Ureter (tissue), 1 donor: ENCODE measurements around the gene OSCAR. TPM values are rescaled to one million over a fixed set of nuclear protein-coding genes. Genes with fewer than 3 reads are reported as not detected.
"Not testable (repeated sequence)": the region's sequence is repeated elsewhere in the genome, so short reads cannot be mapped to it uniquely, and the experiment has no call there.

Source experiments
- DNase-seq: peaks from one replicate; pipeline ENCODE4 v3.0.0-alpha.2; 2020; ENCODE audit warnings: low spot score
- total RNA-seq: library from RNA; stranded (reverse); gene quantifications from one replicate; pipeline ENCODE4 v1.2.4, GENCODE V29; 2023
- donor health status: DM: yes; HTN: yes; CAD: no.

The OSCAR gene
- total RNA-seq, 1 donor from 2014 or later = 1.7 TPM

DNA sequence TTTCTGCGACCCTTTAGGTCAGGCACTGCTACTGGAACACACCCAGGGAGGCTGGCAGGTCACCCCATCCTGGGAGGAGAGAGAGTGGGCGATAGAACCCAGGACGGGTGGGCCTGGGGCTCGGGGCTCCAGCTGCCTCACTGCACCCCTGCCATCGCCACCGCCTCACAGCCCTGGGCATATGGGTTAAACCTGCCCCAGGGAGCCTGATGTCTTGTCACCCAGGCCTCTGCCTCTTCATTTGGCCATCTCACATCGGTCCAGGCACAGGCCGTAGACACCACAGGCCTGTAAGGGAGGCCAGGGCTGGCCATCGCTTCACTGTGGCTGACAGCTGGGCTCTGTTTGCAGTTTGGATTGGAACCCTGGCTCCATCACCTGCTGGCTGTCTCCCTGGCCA lies 25.1 kb upstream of the OSCAR start:
- DNase-seq = no peak

DNA sequence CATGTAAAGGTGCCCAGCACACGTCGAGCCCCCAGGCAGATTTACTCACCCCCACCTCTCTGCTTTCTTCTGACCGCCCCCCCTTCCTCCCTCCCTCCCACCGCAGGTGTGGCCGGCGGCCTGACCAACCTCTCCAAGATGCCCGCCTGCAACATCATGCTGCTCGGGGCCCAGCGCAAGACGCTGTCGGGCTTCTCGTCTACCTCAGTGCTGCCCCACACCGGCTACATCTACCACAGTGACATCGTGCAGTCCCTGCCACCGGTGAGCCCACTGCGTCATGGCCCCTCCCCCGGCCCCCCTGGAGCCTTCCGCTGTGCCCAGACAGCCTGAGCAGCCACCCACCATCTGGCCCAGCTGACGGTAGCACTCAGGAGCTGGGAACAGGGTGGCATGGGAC lies 23.8 kb upstream of the OSCAR start:
- DNase-seq = no peak

DNA sequence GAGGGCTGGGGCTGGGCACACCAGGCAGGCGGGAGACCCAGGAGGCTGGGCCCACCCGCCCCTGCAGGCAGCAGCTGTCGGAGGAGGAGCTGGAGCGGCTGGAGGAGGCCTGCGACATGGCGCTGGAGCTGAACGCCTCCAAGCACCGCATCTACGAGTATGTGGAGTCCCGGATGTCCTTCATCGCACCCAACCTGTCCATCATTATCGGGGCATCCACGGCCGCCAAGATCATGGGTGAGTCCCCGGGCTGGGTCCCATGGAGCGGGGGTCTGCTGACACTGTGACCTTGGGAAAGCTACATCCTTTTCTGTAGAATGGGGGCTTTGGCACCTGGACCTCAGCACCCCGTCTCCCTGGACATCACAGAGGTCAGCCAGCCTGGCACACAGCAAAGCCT lies 23.1 kb upstream of the OSCAR start:
- DNase-seq = no peak

DNA sequence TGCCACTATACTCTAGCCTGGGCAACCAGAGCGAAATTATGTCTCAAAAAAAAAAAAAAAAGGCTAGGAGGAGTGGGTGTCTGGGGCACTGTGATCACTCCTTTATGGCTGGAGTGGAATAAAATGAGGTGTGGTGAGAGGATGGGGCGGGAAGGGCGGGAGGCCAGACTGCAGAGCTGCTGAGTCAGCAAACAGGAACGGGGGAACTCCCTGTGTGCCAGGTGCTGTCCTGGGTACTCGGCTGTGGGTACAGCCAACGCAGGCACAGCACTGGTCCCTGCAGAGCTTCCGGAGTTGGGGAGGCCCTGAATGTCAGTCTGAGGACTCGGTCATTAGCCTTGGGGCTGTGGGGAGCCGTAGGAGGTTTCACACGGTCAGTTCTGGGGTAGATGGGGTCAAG lies 20.7 kb upstream of the OSCAR start:
- DNase-seq = no peak

DNA sequence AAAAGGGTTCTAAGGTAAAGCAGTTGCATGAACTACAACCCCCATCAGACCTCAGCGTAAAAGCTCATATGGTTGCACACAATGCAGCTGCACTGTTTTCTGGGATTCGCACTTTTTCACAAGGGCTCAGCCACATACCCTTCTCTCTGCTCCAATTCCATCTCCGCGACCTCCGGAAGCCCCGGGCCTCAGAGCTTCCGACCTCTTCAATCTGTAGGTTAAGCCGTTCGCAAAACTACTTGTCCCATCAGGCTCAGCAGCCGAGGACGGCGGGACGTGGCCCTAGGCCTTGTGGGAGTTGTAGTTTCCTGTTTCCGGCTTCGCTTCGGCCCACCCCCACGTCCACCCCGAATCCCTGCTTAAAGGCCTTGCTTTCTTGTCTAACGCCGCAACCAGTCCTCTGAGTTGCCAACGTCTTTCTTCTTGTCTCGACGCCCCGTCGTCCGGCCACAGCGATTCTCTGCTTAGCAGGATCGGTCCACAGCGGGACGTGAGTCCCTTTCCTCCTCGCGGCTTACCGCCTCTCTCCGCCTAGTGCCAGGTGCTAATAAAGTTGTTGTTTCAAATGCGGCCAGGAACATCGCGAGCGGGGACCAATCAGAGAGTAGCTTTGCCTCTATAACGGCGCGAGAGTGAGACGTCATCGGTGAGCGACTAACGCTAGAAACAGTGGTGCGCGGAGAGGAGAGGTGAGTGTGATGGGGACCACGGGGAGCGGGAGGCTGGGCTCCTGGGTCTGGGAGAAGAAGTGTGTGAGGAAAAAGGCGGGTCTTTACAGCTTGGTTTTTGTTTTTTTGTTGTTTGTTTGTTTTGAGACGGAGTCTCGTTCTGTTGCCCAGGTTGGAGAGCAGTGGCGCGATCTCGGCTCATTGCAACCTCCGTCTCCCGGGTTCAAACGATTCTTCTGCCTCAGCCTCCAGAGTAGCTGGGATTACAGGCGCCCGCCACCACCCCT lies 14.8 kb upstream of the OSCAR start, which contains the start of the genes PRPF31 and TFPT:
TSS of gene PRPF31 (plus strand) at position 646 of the 955 bp plus-strand sequence. CDS start 2,525 bp downstream, outside the sequence.
TSS of gene TFPT (minus strand) at position 549 of the 955 bp plus-strand sequence. CDS start at position 161, 388 bp downstream.
- DNase-seq = peak; percentile 97

DNA sequence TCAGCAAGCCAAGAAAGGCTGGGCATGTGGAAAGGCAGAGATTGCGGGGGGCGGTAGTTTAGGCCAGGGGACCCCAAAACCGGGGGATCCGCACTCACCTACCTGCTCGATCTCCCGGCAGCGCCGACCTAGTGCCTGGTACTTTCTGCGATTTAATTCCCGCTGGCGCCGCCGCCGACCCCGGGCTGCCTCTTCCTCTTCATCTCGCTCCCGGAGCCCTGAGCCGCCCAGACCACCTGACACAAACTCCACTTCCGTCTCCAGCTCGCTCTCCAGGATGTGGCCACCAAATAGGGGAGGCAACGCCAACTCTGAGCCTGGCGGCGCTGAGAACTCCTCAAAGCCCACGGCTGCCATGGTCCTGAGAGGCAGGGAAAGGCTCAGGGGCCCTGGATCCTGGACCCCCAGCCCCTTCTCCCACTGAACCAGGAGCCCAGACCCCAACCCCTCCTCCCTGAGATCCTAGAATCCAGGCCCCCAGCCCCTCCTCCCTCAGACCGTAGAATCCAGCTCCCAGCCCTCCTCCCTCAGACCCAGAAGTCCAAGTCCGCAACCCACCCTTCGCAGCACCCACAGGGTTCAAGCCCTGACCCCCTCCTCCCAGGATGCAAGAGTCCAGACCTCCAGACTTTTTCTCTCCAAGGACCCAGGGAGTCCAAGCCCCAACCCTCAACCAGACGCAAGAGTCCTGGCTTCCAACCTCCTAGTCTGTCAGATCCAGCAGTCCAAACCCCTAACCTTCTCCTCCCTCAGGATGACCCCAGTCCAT lies 13.9 kb upstream of the OSCAR start:
- peak; percentile 70 for DNase-seq

DNA sequence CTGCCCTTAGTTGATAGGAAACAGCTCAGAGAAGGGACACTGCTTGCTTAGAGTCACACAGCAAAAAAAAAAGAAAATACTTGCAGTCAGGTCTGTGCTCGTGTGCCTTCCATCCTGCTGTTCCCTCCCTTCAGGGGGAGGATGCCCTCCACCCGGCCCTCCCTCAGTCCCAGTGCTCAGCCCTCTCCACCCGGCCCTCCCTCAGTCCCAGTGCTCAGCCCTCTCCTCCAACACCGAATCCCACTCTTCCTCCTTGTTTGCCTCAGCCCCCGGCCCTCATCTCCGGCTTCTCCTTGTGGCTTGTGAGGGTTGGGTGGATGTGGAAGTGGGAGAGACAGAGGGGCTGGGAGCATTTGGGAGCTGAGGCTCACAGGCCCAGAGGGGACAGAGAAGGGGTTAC lies 9.0 kb upstream of the OSCAR start:
- no peak for DNase-seq

DNA sequence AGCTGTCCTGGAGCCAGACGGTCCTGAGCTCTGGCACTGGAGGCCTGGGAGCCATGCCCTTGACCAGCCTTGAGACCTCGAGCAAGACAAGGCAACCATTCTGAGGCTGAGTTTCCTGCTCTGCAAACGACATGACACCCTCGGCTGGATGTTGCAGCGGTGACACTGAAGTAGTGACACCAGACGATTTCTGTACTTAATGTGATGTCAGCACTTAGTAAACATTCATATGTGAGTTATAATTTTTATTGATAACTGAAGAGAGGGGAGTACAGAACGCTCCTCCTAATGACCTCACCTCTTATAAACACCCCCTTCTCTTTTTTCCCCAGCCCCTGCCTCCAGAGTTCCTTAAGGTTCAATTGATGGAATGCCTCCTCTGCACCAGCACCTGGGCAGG lies 7.9 kb upstream of the OSCAR start:
- DNase-seq = no peak

DNA sequence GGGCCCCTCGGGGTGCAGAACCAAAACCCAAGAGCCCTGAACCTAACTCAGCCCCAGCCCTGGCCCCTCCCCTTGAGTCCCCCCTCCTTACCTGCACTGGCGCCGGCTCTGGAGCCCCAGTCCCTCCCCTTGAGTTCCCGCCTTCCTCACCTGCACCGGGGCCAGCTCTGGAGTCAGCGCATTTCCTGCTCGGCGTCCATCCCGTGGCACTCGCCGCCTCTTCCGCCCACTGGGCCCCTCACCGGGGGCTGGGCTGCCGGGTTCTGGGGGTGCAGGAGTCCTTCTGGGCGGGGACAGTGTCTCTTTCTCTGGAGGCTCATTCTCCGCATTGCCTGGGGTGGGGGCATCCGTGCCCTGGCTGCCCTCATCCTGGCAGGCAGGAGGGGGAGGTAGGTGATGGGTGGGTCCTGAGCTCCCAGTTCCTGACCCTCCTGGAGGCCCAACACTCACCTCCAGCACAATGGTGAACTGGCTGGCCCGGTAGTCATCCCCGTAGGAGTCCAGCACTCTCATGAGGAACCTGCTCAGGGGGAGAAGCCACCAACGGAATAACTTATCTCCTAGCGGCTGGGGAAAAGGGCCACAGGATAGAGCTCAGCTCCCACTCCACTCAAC lies 7.4 kb upstream of the OSCAR start:
- DNase-seq = no peak

DNA sequence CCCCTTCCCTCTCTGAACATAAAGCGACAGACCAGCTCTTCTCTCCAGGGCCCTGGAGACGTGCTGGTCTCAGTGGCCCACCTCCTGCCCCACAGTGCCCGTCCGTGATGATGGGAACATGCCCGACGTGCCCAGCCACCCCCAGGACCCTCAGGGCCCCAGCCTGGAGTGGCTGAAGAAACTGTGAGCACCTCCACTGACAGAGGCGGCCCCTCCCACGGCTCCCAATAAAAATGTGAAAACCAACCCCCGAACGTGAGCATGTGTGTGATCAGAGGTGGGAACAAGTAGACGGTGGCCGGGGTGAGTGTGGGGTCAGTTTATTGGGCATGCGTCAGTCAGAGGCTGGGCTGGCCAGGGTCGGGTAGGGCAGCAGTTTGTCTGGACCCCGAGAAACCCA lies 6.1 kb upstream of the OSCAR start:
- DNase-seq = no peak

DNA sequence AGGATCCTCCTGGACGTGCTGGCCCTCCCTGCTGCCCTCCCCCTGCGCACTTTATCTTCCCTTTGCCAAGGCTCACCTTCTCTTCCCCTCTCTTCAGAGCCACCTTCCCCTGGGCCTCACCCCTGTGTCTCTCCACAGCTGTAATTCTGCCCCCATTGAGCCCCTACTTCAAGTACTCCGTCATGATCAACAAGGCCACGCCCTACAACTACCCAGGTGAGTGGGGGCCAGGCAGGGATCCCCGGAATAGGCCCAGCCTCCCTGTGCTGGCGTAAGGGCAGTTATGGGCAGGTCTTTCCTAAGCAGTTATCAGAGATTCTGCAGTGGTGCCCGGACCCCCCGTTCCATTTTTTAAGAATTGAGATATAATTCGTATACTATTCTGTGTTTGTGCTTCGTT lies 5.2 kb upstream of the OSCAR start:
- no peak for DNase-seq

DNA sequence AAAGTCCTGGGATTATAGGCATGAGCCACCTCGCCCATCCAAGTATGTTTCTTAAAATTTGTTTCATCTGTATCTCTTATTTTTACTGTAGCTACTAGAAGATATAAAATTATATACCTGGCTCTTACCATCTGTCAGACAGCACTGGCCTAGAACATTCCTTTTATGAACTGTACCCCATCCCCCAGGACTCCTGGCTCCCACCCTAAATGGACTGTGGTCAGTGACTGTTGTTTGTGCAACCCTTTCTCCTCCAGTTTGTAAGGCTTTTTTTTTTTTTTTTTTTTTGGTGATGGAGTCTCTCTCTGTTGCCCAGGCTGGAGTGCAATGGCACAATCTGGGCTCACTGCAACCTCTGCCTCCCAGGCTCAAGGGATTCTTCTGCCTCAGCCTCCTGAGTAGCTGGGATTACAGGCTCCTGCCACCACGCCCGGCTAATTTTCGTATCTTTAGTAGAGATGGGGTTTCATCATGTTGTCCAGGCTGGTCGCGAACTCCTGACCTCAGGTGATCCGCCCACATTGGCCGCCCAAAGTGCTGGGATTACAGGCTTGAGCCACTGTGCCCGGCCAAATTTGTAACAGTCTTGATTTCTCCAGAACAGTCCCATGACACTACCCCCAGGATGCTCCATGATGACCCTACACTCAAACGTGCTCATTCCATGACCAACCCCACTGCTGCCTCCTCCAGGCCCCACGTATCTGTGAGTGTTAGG lies 4.6 kb upstream of the OSCAR start:
- DNase-seq = no peak

DNA sequence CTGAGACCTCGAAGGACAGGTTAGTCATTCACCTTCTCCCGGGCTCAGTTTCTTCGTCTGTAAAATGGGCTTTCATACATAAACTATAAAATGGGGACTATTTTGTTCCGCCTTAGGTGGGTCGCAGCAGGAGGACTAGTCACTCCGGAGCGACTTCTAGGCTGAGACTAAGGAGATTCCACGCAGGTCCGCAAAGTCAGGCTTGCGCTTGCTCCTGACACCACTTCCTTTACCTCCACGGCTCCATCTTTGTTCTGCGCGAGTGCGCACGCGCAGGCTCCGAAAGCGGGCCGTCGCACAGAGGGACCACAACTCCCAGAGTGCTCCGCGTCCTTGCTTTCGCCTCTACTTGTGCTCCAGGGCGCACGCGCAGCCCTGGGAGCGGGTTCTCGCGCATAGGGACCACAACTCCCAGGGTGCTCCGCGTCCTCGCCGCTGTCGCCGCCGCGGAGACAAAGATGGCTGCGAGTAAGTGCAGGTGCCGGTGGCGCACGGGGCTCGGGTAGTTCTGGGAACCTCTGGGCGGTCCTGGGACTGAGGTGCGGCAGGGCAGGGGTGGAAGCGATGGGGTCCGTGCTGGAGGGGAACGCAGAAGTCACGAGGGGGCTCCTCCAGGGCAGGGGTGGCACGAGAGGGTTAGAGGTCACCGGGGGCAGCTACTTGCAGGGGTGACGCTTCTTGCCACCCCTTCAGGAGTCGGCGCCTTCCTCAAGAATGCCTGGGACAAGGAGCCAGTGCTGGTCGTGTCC lies 2.0 kb upstream of the OSCAR start, which contains the start of gene NDUFA3:
TSS of gene NDUFA3 (plus strand) at position 435 of the 749 bp plus-strand sequence. CDS start at position 459, 24 bp downstream.
- peak; percentile 97 for DNase-seq

DNA sequence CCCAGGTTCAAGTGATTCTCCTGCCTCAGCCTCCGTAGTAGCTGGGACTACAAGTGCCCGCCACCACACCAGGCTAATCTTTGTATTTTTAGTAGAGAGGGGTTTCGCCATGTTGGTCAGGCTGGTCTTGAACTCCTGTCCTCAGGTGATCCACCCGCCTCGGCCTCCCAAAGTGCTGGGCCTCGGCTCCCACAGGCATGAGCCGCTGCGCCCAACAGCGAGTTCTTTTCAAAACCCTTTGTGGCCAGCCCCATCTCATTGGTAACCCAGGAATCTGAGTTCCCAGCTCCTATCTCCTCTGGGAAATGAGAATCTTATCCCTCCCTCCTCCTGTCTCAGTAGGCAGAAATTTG lies 724 bp downstream of the OSCAR start:
- DNase-seq = not testable (repeated sequence)

DNA sequence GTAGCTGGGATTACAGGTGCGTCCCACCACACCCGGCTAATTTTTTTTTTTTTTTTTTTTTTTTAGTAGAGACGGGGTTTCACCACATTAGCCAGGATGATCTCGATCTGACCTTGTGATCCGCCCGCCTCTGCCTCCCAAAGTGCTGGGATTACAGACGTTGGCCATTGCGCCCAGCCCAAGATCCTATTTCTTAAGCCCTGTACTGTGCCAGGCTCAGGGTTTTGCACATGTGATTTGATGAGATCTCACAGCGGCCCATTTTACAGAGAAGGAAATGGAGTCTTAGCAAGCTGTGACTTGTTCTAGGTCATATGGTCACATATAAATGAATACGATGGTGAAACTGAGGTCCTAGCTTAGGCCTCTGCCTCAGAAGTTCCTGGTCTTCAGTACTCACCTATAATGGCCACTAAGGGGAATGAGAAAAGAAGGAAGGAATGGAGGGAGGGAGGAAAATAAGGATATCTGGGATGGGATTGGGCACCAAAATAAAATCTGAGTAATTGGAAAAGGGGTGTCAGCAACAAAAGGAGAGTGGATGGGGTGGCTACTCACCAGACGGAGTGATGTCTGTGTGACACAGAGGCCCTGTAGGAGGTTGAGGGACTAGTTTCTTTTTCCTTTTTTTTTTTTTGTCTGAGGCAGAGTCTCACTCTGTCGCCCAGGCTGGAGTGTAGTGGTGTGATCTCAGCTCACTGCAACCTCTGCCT lies 1.3 kb downstream of the OSCAR start:
- no peak for DNase-seq

DNA sequence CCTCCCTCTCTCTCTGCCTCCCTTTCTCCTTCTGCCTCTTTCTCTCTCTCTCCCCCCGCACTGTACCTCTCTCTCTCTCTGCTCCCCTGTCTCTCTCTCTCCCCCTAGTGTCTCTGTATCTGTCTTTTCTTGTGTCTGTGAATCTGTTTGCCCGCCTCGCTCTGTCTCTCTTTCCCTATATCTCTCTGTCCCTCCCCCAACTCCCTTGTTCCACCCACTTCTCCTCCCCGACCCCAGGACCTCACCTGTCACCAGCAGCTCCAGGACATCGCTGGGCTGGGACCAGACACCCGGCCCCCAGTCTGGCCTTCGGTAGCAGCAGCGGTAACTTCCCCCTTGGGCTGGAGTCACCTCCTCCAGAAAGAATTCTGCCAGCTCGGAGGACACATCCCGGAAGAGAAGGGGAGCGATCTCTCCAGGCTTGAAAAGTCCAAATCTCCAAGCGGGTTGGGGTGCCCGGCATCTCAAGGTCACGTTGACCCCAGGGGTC lies 3.9 kb downstream of the OSCAR start:
- no peak for DNase-seq

DNA sequence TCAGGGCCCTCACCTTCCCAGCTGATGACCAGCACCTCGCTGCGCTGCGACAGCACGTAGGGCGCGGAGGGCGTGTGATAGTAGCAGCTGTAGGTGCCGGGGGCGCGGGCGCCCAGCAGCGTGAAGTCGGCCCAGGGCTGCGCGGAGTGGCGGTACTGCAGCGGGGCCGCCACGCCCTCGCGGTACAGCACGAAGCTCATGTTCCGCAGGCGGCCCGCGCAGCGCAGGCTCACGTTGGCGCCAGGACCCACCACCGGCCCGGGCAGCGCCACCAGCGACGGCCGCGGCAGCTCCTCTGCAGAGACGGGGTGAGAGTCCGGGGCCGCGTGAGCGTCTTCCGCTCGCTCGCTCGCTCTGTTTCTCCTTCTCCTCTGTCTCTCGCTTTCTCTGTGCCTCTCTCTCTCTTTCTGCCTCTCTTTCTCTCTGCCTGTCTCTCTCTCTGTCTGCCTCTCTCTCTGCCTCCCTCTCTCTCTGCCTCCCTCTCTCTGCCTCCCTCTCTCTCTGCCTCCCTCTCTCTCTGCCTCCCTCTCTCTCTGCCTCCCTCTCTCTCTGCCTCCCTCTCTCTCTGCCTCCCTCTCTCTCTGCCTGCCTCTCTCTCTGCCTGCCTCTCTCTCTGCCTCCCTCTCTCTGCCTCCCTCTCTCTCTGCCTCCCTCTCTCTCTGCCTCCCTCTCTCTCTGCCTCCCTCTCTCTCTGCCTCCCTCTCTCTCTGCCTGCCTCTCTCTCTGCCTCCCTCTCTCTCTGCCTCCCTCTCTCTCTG lies 4.6 kb downstream of the OSCAR start:
- not testable (repeated sequence) for DNase-seq

DNA sequence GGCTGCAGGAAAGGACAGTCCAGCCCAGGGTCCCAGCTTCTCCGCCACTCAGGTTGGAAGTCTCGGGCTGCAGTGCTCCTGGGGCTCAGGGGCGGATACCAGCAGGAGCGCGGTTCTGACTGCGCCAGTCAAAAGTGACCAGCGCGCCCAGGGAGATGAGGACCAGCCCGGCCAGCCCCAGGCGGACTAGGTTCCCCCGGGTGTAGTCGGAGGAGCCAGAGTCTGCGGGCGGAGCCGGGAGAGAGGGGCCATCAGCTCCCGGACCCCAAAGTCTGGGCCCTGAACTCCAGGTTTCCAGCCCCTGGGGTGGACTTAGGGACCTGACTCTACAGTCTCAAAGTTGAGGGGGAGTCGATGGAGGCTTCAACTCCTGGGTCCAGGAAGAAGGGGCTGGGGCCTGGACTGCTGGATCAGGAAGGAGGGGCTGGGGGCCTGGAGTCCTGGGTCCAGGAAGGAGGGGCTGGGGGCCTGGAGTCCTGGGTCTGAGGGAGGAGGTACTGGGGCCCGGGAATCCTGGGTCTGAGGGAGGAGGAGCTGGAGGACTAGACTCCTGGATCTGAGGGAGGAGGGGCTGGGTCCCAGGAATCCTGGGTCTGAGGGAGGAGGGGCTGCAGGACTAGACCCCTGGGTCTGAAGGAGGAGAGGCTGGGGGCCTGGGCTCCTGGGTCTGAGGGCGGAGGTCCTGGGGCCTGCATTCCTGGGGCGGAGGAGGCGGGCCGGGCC lies 5.3 kb downstream of the OSCAR start:
- no peak for DNase-seq
